ENCODE results near the gene TACC3. TPM values are rescaled to one million over a fixed set of nuclear protein-coding genes. Genes with fewer than 3 reads are reported as not detected.

Gene TACC3
- total and polyA plus RNA-seq, 2 of the 8 experiments (the other 6 are each of a cell fraction or from before 2014, with no cell fraction given), result 73.8 to 148 TPM

DNA sequence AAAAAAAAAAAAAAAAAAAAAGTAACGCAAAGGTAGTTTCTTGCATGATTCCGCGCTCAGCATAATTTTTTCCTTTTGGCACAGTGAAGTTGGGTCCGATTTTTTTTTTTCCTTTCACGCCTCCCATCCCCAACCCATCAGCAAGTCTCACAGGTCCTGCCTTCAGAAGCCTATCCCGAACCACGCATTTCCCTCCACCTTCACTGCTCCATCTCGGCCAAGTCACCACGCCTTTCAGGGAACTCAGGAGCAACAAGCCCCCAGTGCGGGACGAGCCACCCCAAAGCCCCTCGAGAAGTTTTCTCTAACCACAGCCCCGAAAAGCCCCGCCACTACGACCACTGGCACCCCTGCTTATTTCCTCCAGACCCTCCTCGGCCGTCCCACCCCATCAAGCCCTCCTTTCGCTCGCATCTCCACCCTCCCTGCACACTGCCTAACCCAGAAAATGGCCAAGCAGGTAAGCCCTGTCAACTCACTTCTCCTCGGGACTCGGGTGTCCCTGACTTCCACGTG, 10.2 kb upstream of the TACC3 start:
- no peak for DNase-seq (ENCODE audit: low read depth in 1 of 2, low spot score in 2 of 2)
- no peak for FAIRE-seq
- H3K14ac ChIP-seq (ENCODE audit: insufficient read length), result no peak overlapping the region

More for the DNA sequence above, 10.2 kb upstream of the TACC3 start:
- H2BK5ac ChIP-seq (ENCODE audit: low read depth, low read length), result no peak overlapping the region
- ChIA-PET POLR2A (ENCODE audit: partially characterized antibody) (interaction anchor here (0.8 to 7.9 kb wide), 9 partner anchors 8 to 100 kb away, joined by 3 to 100 read pairs (median 6); partner anchors contain the start of genes FGFR3, TACC3 and TMEM129), CTCF (ENCODE audit: partially characterized antibody) (no interaction called here)
- H2BK20ac ChIP-seq (ENCODE audit: low read length), result no peak overlapping the region
- peak overlapping the region; percentile 52 to 89 (median 86) for H3K4me3 ChIP-seq (ENCODE audit: extremely low read depth in 1 of 4, insufficient read depth in 2 of 4, low read depth in 3 of 4, low read length in 4 of 4)
- no peaks in the 10 kb centered on the region for H3K9me3 ChIP-seq (ENCODE audit: insufficient read depth in 2 of 2, low read depth in 1 of 2, low read length in 1 of 2)
- H3K4me1 ChIP-seq (replicated peaks in 1 of 4; ENCODE audit: control insufficient read depth in 3 of 4, insufficient read depth in 4 of 4, low read length in 3 of 4), result peaks cover 0 to 12% (median 3%) of the 10 kb centered on the region in 4 experiments; a peak in 5 of 7 replicates
- H4K91ac ChIP-seq (replicated peaks; ENCODE audit: insufficient read length, low read length), result no peak overlapping the region
- WGBS, 2 experiments (ENCODE audit: extremely low coverage in 1 of 2, insufficient coverage in 1 of 2, insufficient read length in 1 of 2, insufficient replicate concordance in 2 of 2, low coverage in 1 of 2, low lambda C conversion rate in 2 of 2, missing lambda C conversion rate in 1 of 2), result 23% methylated on average over 20 of the region's 22 CpGs; no CpG with 5 or more reads in 1 of the 2 experiments
- H3K56ac ChIP-seq (replicated peaks; ENCODE audit: insufficient read length, low read depth, low read length), result peak overlapping the region; percentile 24
- H3K36me3 ChIP-seq (ENCODE audit: control insufficient read depth in 2 of 4, insufficient read depth in 4 of 4, low read length in 3 of 4), result peaks cover 0 to 12% (median 4%) of the 10 kb centered on the region in 4 experiments; a peak in 4 of 8 replicates
- H3K79me2 ChIP-seq (ENCODE audit: control insufficient read depth in 1 of 2, insufficient read depth in 2 of 2, low read length in 2 of 2), result peaks cover 13 to 38% of the 10 kb centered on the region in 2 experiments
- H2AK5ac ChIP-seq (ENCODE audit: low read depth, low read length), result peak overlapping the region; percentile 75; the same call in 1 of the 2 replicates
- peaks cover 13% of the 10 kb centered on the region for H3K79me1 ChIP-seq (ENCODE audit: low read depth, low read length)
- H3K9ac ChIP-seq (replicated peaks in 1 of 4; ENCODE audit: extremely low read depth in 1 of 4, low read depth in 3 of 4, low read length in 3 of 4), result peak overlapping the region in 3 of 4 experiments; percentile 87 to 90 (median 88); a peak in 6 of 7 replicates
- H3K23ac ChIP-seq (ENCODE audit: insufficient read length), result no peak overlapping the region
- peak overlapping the region; percentile 84 to 86 for H3K4me2 ChIP-seq (ENCODE audit: insufficient read depth in 1 of 2, low read depth in 2 of 2, low read length in 2 of 2)
- peaks cover 3 to 20% of the 10 kb centered on the region in 2 experiments for H4K20me1 ChIP-seq (replicated peaks in 1 of 2; ENCODE audit: control insufficient read depth in 1 of 2, insufficient read depth in 2 of 2, low read length in 2 of 2)
- no peak overlapping the region for H2BK15ac ChIP-seq (ENCODE audit: low read length)
- TF ChIP-seq, protein P1, sequence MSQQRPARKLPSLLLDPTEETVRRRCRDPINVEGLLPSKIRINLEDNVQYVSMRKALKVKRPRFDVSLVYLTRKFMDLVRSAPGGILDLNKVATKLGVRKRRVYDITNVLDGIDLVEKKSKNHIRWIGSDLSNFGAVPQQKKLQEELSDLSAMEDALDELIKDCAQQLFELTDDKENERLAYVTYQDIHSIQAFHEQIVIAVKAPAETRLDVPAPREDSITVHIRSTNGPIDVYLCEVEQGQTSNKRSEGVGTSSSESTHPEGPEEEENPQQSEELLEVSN (IDR thresholded peaks at IDR 0.05), result peak; percentile 24
- TF ChIP-seq TCF12 (IDR thresholded peaks at IDR 0.05; ENCODE audit: low read depth, low read length), result no peak
- TF ChIP-seq, protein P2, sequence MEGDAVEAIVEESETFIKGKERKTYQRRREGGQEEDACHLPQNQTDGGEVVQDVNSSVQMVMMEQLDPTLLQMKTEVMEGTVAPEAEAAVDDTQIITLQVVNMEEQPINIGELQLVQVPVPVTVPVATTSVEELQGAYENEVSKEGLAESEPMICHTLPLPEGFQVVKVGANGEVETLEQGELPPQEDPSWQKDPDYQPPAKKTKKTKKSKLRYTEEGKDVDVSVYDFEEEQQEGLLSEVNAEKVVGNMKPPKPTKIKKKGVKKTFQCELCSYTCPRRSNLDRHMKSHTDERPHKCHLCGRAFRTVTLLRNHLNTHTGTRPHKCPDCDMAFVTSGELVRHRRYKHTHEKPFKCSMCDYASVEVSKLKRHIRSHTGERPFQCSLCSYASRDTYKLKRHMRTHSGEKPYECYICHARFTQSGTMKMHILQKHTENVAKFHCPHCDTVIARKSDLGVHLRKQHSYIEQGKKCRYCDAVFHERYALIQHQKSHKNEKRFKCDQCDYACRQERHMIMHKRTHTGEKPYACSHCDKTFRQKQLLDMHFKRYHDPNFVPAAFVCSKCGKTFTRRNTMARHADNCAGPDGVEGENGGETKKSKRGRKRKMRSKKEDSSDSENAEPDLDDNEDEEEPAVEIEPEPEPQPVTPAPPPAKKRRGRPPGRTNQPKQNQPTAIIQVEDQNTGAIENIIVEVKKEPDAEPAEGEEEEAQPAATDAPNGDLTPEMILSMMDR (IDR thresholded peaks at IDR 0.05; ENCODE audit: control extremely low read depth in 1 of 3, insufficient read depth in 1 of 3, low read depth in 1 of 3, low read length in 3 of 3), result no peak
- no peak for TF ChIP-seq POLR2A (IDR thresholded peaks at IDR 0.05; ENCODE audit: control extremely low read depth in 1 of 2, low read depth in 2 of 2, low read length in 2 of 2)
- no peak for TF ChIP-seq KDM1A (IDR thresholded peaks at IDR 0.05; ENCODE audit: borderline replicate concordance, low read length)
- H3K27ac ChIP-seq (ENCODE audit: low read depth, low read length), result no peak overlapping the region
- no peak overlapping the region for H3K4ac ChIP-seq (replicated peaks; ENCODE audit: insufficient read length, low read depth, low read length)
- no peak overlapping the region for H4K5ac ChIP-seq (ENCODE audit: insufficient read length, low read depth, low read length)
- H2AFZ ChIP-seq (ENCODE audit: low read length), result no peak overlapping the region
- H4K8ac ChIP-seq (ENCODE audit: extremely low read depth, insufficient read depth, low read length), result peak overlapping the region; percentile 45; the same call in 1 of the 2 replicates
- H2BK120ac ChIP-seq (replicated peaks; ENCODE audit: low read depth, low read length), result no peak overlapping the region
- H3K27me3 ChIP-seq (replicated peaks in 1 of 4; ENCODE audit: control insufficient read depth in 3 of 4, extremely low read depth in 1 of 4, insufficient read depth in 3 of 4, low read length in 3 of 4), result no peaks in the 10 kb centered on the region
- H2BK12ac ChIP-seq (ENCODE audit: low read depth, low read length), result 0 out of 2 replicates have a peak overlapping the region, but pooled peaks have one; percentile 27
- peak overlapping the region; percentile 32 for H3K18ac ChIP-seq (ENCODE audit: extremely low read depth, low read length)
- H3K23me2 ChIP-seq (ENCODE audit: low read depth, low read length), result peaks cover 12% of the 10 kb centered on the region; the same call in 1 of the 2 replicates
